ENCODE results near the gene TPPP.

Gene TPPP

DNA sequence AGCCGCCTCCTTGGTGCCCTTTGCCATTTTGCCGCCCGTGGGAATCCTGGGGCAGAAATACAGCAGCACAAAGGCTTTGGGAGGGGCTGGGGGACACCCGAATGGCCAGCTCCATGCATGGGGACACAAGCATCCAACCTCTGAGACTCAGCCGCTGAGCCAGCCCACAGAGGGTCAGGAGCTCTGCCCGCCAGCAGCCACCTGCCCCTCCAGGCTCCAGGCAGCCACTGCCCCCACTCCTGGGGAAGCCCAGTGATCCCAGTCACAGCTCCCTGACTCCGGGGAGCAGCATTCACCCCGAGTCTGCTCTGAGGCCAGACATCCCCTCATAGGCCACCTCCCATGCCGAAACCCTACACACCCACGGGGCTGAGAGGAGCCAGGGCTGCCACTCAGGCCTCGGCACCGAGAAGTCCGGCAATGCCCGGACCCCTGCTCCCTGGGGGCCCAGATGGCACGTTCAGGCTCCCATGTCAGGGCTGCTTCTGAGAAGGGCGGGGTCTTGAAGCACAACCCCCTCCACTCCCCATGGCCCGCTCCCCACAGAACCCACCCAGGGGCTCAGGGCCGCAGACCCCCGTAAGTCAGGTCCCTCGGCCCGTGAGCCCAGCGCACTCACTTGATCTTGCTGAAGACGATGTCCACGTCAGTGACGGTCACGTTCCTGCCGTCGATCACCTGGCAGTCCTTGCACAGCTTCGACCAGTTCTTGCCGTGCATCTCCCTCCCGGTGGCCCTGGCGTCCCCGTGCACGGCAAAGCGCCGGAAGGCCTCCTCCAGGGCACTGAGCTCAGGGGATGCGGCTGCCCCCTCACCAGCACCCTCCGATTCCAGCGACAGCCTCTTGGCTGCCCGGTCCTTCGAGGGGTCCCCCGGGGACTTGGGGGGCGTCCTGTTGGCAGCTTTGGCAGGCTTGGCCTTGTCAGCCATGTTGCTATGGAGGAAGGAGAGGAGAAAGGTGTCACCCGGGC is 15.7 kb downstream of the TPPP start:
- no peak for DNase-seq (ENCODE audit: low read depth)

DNA sequence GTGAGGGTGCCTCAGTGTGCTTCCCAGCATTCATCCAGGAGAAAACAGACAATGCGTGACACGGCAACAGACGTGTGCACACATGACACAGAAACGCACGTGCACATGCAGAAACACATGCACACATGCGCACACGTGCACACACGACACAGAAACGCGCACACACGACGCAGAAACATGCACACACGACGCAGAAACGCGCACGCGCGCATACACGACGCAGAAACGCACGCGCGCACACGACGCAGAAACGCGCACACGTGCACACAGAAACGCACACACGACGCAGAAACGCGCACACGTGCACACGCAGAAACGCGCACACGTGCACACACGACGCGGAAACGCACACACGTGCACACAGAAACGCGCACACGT is 16.5 kb downstream of the TPPP start:
- no peak for DNase-seq (ENCODE audit: low read depth)

DNA sequence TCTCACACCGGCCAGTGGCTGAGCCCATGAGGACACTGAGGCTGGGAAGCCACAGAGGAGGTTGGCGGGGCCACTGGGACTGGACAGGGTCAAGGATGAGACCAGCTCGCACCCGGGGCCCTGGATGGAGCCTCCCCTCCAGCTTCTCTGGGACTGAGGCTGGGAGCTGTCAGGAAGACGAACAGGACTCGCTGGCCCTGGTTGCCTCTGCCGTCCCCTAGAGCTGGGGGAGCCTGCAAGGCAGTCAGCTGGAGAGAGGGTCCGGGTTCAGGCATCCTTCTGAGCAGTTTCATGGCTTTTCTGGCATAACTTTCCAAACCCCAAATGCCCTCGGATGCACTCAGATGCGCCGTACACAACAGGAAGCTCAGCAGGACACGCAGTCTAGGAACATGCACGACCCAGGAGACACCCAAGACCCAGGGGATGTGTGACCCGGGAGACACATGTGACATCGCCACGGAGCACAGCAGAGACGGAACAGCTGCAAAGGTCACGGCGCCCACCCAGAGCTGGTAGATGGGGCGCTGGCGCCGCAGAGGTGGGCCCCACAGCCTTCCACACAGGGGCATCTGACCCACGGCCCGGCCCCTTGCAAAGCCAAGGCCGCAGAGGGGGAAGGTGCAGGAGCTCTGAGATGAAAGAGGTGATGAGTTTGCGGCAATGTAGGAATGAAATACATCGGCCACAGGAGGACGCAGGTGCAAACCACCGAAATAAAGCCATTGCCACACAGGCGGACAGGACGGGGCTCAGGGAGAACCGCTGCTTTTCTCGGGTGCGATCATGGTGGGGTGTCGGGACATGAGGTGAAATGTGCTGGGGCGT is 17.1 kb downstream of the TPPP start:
- no peak for DNase-seq (ENCODE audit: low read depth)

DNA sequence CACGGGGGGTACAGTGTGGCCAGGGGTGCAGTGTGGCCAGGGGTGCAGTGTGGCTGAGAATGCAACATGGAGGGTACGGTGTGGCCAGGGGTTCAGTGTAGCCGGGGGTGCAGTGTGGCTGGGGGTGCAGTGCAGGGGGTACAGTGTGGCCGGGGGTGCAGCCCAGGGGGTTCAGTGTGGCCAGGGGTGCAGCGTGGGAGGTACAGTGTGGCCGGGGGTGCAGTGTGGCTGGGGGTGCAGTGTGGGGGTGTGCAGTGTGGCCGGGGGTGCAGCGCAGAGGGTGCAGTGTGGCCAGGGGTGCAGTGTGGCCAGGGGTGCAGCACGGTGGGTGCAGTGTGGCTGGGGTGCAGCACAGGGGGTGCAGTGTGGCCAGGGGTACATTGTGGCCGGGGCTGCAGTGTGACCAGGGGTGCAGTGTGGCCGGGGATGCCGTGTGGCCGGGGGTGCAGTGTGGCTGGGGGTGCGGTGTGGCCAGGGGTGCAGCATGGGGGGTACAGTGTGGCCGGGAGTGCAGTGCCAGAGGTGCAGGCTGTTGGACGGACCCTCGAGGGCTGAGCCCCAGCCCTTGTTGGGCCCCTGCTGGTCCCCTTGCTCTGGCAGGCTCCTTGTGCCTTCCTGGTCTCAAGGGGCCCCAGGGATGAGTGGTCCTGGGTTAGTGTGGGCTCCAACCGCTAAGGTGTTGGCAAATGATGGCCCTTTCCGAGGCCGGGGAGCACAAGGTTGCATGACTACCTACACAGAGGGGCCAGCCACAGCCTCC is 17.9 kb downstream of the TPPP start:
- DNase-seq (ENCODE audit: low read depth) = no peak

DNA sequence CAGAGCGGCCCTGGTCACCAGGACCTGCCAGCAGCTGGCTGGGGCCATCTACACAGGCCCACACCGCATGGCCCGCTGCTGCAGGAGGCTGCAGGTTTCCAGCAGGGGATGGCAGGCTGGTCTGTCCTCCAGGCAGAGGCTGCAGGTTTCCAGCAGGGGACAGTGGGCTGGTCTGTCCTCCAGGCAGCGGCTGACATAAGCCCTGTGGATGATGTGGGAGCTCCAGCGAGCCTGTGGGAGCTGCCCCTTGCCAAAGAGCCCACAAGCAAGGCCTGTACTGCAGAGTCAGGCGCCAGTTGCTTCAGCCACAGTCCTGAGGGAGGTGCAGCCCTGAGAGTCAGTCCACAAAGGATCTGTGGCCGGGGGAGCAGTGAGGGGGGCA is 18.5 kb downstream of the TPPP start:
- DNase-seq (ENCODE audit: low read depth) = no peak

DNA sequence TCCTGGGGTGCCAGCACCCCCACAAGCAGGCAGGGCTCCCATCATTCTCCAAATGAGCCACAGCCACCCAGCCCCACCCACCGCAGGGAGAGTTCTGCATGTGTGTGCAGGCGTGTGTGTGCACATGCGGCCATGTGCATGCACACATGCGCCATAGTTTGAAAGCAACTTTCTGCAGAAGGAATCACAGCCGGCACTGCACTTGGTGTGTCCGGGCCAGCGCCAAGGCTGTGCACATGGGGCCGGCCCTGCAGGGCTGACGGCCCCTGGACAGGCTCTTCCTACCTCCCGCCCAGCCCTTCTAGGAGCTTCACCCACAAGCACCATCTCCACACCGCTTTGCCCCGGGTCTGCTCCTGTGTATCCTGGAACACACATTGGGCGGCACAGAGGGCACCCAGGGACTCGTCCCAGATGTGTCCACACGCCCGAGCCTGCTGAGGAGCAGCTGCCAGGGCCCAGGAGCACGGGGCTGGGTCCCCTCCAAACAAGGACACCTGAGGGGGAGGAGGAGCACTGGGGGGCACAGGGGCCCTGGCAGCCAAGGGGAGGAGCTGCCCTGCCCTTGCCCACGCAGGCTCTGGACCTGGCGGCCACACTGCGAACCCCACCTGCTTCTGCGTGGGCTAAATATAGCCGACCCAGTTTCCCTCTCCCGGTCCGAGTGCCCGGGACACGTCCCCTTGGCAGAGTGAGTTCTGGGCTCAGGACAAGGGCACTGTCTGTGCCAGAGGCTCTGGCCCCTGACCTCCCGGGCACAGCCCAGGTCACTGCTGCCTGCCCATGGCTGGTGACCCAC is 19.1 kb downstream of the TPPP start:
- DNase-seq (ENCODE audit: low read depth) = no peak

DNA sequence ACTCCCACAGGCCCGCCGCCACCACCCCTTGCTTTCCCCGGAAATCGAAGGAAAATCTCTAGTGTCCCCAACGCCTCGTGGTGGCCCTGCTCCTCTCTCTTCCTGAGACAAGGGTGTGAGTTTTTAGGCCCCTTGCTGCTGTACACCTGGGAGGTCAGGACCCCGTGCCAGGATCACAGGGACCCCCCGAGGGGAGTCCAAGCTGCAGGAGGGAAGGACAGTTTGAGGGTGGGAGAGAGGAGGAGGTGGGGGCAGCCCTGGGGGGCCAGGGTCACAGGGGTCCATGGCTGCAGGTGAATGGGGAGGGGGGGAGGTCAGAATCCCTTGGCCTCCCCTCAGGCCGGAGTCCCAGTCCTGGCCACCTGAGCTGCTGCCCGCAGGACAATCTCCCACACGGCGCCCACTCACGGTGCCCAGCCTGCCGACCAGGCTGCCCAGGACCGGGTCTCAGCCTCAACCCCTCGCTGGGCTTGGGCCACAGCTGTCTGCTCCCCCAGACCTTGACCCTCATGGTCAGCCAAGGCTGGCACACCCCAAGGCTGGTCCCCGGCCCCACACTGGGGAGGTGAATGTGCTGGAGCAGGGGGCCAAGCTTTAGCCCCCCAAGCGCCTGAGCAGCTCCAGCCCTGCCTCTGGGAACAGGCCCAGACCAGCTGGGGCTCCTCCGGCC is 19.9 kb downstream of the TPPP start:
- DNase-seq (ENCODE audit: low read depth) = no peak

DNA sequence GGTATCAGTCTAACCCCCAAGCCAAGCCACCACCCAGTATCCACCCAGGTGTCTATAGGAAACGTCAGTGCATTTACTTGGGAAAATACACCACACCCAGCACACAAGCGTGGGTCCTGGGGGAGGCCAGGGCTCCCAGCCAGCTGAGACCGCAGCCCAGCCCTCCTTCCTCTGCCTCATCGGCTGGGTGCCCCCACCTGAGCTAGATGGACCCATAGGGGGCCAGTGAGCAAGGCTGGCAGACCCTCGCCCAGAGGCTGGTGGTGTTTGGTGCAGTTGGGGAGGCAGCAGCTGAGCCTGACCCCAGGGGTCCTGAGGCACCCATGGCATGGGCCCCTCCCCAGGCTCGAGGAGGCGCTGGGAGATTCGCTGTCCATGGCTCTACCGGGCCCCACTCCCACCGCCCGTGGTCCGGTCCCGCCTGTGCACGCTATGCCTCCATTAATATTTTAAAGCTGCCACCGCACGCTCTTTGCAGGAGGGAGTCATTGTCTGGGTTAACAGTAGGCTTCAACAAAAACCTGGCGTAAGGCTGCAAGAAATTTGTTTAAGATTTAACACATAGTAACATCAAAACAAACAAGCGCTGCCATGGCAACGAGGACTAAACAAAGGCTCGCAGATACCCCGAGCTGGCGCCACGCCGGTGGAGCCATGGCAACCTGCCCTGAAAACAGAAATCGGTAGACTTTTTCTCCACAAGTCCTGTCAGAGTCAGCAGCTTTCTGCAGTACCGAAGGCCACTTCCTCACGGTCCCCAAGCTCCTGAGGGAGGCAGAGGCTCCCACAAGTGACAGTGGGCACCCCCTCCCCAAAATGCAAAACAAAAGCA is 20.6 kb downstream of the TPPP start:
- peak; percentile 83 for DNase-seq (ENCODE audit: low read depth)

DNA sequence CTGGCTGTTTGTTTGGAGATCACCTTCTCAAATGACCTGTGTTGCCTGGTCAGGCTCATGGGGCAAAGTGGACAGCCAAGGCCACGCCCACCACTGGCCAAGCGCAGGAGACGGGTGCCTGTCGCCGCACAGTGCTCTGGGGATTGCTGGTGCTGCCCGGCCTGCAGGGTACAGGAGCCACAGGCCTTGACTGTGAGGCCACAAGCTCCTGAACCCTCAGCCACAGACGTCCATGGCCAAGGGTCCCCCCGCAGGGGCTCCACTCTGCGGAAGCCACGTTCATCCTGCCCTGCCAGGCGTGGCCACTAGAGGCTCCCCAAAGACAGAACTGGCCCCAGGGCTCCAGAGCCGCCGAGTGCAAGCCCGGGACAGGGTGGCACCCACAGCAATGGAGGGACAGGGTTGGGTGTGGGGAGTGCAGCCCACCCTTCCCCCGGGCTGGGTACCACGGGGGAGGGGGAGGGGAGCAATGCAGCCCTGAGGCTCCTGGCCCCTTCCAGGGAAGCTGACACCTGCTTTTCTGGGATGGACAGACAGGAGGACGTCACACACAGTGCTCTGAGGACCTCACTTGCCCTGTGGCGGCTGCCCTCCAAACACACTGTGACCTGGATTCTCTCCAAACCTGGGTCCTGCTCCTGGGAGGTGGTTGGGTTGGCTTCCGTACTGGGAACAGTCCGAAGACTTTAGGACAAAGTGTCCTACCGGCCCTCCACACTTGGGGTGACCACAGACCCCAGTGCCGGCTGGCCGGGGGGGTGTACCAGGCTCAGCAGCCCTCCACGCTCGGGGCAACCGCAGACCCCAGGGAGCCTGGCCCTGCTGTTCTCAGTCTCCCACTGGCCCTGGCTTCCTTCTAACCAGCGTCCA is 21.5 kb downstream of the TPPP start:
- peak; percentile 44 for DNase-seq (ENCODE audit: low read depth)

DNA sequence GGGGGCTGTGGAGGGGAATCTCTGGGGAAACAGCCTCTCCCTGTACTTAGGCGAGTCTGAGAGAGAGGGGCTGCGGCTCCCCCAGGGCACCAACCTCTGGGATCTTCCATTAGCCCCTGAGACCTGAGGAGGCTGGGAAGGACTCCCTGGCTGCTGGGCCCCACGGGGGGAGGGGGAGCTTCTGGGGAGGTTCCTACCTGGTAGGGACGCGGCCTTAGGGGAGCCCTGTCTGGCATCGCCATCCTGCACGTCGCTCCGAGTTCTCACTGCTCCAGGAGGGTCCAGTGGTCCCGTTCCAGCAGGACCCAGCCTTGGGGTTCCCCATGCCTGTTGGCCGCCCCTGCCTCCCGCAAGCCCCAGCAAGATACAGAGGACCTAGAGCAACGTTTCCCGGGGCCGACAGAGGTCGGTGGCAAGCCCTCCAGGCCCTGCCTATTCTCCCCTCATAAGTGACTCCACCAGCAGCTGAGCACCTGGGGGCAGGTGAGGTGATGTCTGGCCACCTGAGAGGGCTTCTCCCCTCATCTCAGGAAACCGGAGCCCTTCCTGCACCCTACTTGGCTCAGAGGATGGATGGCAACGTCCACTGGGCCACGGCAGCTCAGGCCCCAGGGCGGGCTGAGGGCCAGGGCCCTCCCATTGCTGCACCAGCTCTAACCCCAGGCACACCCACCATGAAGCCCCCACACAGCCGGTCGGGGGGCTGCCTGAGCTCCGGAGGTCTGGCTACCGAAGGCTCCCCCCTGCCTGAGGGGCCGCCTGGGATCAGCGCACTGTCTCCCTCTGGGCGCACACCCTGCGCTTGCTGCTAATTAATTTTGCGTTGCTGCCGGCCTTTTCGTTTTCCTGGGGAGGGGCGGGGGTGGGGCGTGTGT is 22.5 kb downstream of the TPPP start:
- DNase-seq (ENCODE audit: low read depth) = no peak

DNA sequence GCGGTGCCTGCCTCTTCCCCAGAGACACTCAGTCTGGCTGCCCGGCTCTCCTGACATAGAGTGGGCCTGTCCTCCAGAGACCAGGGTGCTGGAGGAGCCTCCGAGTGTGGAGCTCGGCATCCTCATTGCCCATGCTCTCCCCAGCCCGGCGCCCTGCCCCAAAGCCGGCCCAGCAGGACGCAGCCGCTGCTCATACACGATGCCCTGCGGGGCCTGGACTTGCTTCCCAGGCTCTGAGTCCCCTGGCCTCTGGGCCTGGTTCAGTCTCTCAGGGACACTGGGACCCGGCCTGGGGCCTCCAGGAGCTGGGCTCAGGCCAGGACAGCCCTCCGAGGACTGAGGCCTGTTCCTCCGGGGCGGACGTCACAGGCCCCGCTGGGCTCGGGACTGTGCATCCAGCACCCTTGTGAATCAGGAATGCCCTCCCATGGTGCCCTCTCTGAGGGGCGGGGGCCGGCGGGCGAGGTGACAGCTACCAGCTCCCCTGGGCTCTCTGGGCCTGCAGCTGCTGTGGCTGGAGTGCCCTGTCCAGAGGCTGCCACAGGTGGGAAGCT is 23.2 kb downstream of the TPPP start:
- no peak for DNase-seq (ENCODE audit: low read depth)

DNA sequence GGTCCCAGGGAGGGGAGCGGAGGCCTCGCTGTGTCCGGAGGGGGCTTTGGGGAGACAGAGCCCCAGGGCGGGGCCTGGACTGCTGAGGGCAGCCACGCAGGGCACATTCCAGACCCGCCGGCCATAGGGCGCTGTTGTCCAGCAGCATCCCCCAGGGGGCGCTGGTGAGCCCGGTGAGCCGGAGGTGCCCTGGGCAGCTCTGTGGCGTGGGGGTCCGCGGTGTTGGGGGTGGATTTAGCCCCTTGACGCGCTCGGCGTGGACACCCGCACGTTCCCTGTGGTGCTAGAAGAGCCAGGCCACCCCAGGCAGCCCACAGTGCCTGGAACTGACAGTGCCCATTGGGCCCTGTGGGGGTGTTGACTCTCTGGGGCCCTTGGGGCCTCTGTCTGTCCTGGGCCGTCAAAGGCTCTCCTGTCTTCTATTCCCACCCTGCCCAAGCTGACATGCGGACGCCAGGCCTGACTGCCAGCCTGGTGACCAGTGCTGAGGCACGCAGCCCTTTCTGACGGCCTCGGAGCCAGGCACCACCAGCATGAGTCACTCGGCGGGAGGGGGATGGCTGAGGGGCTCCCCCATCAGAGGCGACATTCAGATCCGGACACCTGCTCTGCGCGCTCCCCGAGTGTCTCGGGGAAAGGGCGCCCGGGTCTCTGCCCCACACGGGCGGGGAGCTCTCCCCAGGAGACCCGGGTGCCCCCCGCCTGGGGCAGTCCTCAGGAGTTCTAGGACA is 23.9 kb downstream of the TPPP start:
- peak; percentile 43 for DNase-seq (ENCODE audit: low read depth)

DNA sequence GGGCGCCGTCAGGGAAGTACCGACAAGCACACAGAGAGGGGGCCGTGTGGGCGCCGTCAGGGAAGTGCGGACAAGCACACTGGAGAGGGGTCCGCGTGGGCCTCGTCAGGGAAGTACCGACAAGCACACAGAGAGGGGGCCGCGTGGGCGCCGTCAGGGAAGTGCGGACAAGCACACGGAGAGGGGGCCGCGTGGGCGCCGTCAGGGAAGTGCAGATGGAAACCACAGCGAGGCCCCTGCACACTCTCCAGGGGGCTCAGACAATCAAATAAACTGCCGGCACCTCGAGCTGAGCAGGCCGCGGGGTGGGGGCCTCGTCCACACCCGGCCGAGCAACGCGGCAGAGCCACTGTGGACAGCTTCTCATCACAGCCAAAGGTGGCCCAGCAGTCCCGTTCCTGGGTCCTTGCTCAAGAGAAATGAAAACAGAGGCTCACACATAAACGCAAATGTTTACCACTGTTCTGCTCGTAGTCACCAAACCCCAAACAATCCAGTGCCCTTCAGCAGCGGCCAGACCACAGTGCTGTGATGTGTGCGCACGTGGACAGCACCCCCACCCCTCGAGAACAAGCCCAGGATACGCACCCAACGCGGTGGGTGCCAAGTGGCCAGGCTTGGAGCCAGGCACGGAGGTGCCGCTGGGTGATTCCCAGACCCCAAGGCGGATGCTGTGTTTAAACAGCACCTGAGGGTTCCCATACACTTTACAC is 24.7 kb downstream of the TPPP start:
- no peak for DNase-seq (ENCODE audit: low read depth)

DNA sequence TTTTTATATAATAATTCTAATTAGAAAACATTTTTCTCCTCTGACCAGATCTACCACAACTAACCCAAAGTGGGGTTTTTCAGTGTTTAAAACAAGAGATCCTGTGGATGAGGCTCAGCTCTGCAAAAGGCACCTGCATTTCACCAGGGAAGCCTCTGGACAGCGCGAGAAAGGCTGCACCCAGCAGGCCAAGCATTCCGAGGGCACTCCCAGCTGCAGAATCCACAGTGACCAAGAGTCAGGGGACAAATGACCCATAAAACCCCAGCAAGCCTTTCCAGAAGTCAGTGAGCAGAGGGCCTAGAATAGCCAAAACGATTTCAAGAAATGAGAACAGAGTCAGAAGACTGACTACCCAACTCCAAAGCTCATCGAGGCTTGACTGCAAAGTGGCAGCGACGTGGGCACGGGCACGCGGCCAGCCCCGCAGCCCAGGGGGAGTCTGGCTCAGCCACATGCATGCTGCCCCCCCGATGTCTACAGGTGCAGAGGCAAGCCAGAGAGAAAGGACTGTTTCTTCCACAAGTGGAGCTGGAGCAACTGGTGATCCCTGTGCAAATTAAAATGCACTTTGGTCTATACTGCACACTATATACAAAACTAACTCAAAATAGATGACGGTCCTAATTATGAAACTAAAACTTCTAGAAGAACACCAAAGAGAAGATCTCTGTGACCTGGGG is 26.2 kb downstream of the TPPP start:
- no peak for DNase-seq (ENCODE audit: low read depth)

DNA sequence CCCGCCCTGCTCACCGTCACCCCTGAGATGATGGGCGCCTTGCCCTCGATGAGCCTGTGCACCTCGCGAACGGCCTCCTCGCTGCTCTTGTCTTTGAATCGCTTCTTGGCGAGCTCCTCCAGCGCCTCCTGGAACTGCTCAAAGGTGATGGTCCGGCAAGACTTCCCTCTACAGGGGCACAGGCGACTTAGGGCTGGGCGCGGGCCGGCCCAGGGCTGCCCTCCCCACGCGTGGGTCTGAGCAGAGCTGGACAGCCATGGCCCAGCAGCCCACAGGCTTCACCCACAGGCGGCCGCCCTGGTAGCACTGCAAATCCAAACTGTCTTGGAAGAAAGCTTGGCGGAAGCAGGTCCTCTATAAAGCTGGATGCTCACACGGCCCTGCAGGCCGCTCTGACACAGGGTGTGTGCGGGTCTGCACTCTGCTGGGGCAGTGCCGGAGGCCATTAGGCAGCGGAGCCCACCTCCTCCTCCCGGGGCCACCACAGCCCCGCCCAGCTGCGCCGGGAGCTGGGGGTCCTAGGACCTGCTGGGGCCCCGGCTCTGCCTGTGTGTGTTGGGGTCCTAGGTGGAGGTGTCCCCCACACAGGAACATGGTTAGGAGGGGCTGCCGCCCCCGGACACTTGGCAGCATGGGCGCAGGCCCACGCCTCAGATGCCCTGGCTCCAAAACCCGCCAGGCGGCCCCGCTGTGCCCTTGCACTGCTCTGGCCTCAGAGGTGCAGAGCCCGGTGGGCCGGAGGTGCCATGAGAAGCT is 27.0 kb downstream of the TPPP start:
- no peak for DNase-seq (ENCODE audit: low read depth)
